SU-DHL-6 (cell line): ENCODE data around the gene CDH16.
"Not testable (repeated sequence)": the region's sequence is repeated elsewhere in the genome, so short reads cannot be mapped to it uniquely, and the experiment has no call there.

Source experiments
- H2AFZ ChIP-seq: fragments of 200-600 bp; sonication (generic); 2 replicates; pipeline ENCODE4 v1.6.1; 2014; ENCODE audit warnings: low read depth, mild to moderate bottlenecking, moderate library complexity, mixed read lengths, antibody characterized with exemption, low read length; ENCODE audit not compliant: severe bottlenecking
- H3F3A ChIP-seq: fragments of 200-600 bp; shearing (Covaris generic); 2 replicates; pipeline ENCODE4 v1.6.0; 2016; ENCODE audit warnings: antibody characterized with exemption, mild to moderate bottlenecking; ENCODE audit not compliant: insufficient read depth
- H3K27ac ChIP-seq: fragments of 200-600 bp; sonication (generic); 2 replicates; pipeline ENCODE4 v1.5.1; 2016; ENCODE audit warnings: low read depth, mild to moderate bottlenecking, low read length, moderate library complexity, mixed read lengths
- H3K27me3 ChIP-seq: fragments of 200-600 bp; sonication (generic), shearing (Covaris generic); 2 replicates; pipeline ENCODE4 v1.6.0; 2014; ENCODE audit warnings: mild to moderate bottlenecking, low read length
- H3K36me3 ChIP-seq: fragments of 200-600 bp; sonication (generic); 2 replicates; pipeline ENCODE4 v1.6.1; 2014; ENCODE audit warnings: mild to moderate bottlenecking, low read length, mixed read lengths
- H3K4me2 ChIP-seq: fragments of 300-600, 200-600 bp; shearing (Covaris generic), sonication (generic); 2 replicates; pipeline ENCODE4 v1.6.0; 2014; ENCODE audit warnings: low read length, low read depth, mild to moderate bottlenecking; ENCODE audit not compliant: poor library complexity, severe bottlenecking
- H3K4me3 ChIP-seq: fragments of 200-600 bp; sonication (generic); 2 replicates; pipeline ENCODE4 v1.5.1; 2014; ENCODE audit warnings: antibody characterized with exemption, low read length, mild to moderate bottlenecking, mixed read lengths; ENCODE audit not compliant: insufficient read depth, poor library complexity, severe bottlenecking
- H3K79me2 ChIP-seq: fragments of 200-600 bp; sonication (generic); 2 replicates; pipeline ENCODE4 v1.6.1; 2014; ENCODE audit warnings: mild to moderate bottlenecking, low read length, moderate library complexity; ENCODE audit not compliant: insufficient read depth
- H3K9ac ChIP-seq: fragments of 200-600 bp; sonication (generic); 2 replicates; pipeline ENCODE4 v1.7.0; 2014; ENCODE audit warnings: mild to moderate bottlenecking, low read length
- H3K9me2 ChIP-seq: fragments of 200-600 bp; sonication (generic); replicated peaks from 2 replicates; pipeline ENCODE4 v1.6.1; 2014; ENCODE audit warnings: low read length; ENCODE audit not compliant: insufficient read depth
- H3K9me3 ChIP-seq: fragments of 200-600 bp; sonication (generic); 2 replicates; pipeline ENCODE4 v1.6.1; 2014; ENCODE audit warnings: low read length, mixed read lengths; ENCODE audit not compliant: insufficient read depth
- H4K20me1 ChIP-seq: fragments of 200-600 bp; sonication (generic); 2 replicates; pipeline ENCODE4 v1.6.1; 2014; ENCODE audit warnings: low read depth, mild to moderate bottlenecking, antibody characterized with exemption, low read length, moderate library complexity, mixed read lengths
- CTCF ChIP-seq: fragments of 200-600 bp; sonication (generic); IDR thresholded peaks from one replicate; pipeline ENCODE4 v1.5.1; 2017; ENCODE audit warnings: antibody characterized with exemption, mild to moderate bottlenecking, low read length, moderate library complexity; ENCODE audit not compliant: insufficient read depth, poor library complexity, severe bottlenecking
- EZH2phosphoT487 ChIP-seq: fragments of 200-600 bp; sonication (generic), shearing (Covaris generic); conservative IDR thresholded peaks from 2 replicates; pipeline ENCODE4 v1.6.1; 2018; ENCODE audit warnings: mild to moderate bottlenecking, antibody characterized with exemption, low read length, moderate library complexity, mixed read lengths

The CDH16 gene

DNA sequence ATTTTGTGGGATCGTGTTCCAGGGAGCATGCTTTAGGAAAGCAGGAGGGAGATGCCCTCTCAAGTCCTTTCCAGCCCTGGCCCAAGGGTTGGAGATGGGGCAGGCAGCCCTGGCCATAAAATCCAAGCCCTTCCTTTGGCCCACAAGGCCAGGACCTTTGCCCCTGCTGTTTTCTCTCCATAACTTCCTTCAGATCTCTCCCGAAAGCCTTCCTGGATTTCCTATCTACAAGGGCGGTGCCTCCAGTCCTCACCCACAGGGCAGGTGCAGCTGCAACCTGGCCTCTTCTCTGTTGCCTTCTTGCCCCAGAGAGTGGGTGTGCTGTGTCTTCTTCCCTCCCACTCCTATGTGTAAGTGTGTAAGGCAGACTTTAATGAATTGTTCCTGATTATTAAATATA, 46.8 kb downstream of the CDH16 start:
- no peaks in the 10 kb centered on the region for H3K79me2 ChIP-seq
- no peak overlapping the region for H3K4me2 ChIP-seq
- H3K9me3 ChIP-seq, result no peaks in the 10 kb centered on the region
- no peak overlapping the region for H3K4me3 ChIP-seq
- no peaks in the 10 kb centered on the region for H4K20me1 ChIP-seq
- no peaks in the 10 kb centered on the region for H3K9me2 ChIP-seq
- H3K27me3 ChIP-seq, result no peaks in the 10 kb centered on the region
- no peak overlapping the region for H3K27ac ChIP-seq
- H2AFZ ChIP-seq, result no peak overlapping the region
- H3F3A ChIP-seq, result peaks cover 6% of the 10 kb centered on the region; the same call in 1 of the 2 replicates
- TF ChIP-seq EZH2phosphoT487, result no peak
- TF ChIP-seq CTCF, result no peak
- no peaks in the 10 kb centered on the region for H3K36me3 ChIP-seq
- no peak overlapping the region for H3K9ac ChIP-seq

GRCh38 chr16:66871363-66871762, 47.3 kb downstream of the CDH16 start:
- not testable (repeated sequence) for H3K4me3 ChIP-seq, H3K36me3 ChIP-seq

DNA sequence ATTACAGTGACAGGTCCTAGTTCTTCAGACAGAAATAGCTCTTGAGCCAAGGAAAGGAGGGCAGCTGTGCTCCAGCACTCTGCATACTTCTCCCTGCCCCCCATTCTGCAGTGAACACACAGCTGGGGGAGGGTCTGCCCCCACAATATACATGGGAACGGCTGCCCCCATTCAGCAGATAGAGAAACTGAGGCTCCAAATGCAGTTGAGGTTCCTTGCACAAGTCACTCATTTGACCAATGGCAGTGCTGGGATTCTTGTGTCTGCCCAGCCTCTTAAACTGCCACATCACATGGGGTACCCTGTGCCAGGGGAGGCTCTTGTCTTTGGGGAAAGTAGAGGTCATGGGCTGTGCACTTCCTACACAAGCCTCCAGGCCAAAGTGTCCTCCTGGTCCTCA, 49.3 kb downstream of the CDH16 start:
- Histone ChIP-seq H3K79me2 (no peaks in the 10 kb centered on the region), H3K4me2 (no peak overlapping the region), H3K27ac (no peak overlapping the region), H3K9me2 (no peaks in the 10 kb centered on the region), H3K27me3 (no peaks in the 10 kb centered on the region), H3K9ac (no peak overlapping the region), H2AFZ (no peak overlapping the region), H3F3A (peaks cover 5% of the 10 kb centered on the region; the same call in 1 of the 2 replicates), H3K9me3 (no peaks in the 10 kb centered on the region), H3K36me3 (no peaks in the 10 kb centered on the region), H3K4me3 (no peak overlapping the region), H4K20me1 (no peaks in the 10 kb centered on the region)
- TF ChIP-seq EZH2phosphoT487 (no peak), CTCF (no peak)

More at GRCh38 chr16:66871363-66871762, 47.3 kb downstream of the CDH16 start:
- not testable (repeated sequence) for H3K9me2 ChIP-seq, H3F3A ChIP-seq, H4K20me1 ChIP-seq, H3K79me2 ChIP-seq, H3K27ac ChIP-seq, H2AFZ ChIP-seq, H3K4me2 ChIP-seq, H3K27me3 ChIP-seq, H3K9ac ChIP-seq, H3K9me3 ChIP-seq

GRCh38 chr16:66863707-66864106, 55.0 kb downstream of the CDH16 start:
- no peak for TF ChIP-seq EZH2phosphoT487
- TF ChIP-seq CTCF, result no peak
- H3K27me3 ChIP-seq, result no peaks in the 10 kb centered on the region
- H3K9me3 ChIP-seq, result no peaks in the 10 kb centered on the region
- H3K4me2 ChIP-seq, result no peak overlapping the region
- no peaks in the 10 kb centered on the region for H3K79me2 ChIP-seq
- H3F3A ChIP-seq, result no peaks in the 10 kb centered on the region
- no peak overlapping the region for H2AFZ ChIP-seq
- no peak overlapping the region for H3K27ac ChIP-seq
- H3K36me3 ChIP-seq, result no peaks in the 10 kb centered on the region
- no peak overlapping the region for H3K4me3 ChIP-seq
- H3K9me2 ChIP-seq, result no peaks in the 10 kb centered on the region
- no peaks in the 10 kb centered on the region for H4K20me1 ChIP-seq
- H3K9ac ChIP-seq, result no peak overlapping the region
